ENCODE results near the gene PPP2R5C.

Gene PPP2R5C

DNA sequence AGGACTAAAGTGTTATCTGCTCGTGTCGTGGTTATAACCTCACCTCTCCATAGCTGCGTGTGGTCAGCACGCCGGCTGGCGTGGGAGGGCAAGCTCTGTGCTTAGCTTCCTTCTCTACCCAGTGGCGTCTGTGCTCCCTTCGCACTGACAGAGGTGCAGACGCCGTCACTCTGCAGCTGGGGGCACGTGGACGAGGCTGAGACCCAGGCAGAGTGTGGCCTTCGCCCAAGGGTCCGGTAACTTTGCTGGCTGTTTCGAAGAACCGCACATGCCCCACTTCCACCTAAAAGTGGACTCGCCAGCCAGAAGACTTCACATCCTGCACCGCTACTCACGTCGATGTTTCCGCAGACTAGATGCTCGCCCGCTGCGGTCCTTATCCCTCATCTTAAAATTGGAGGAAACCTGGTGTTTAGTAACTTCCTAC, 166.9 kb downstream of the PPP2R5C start:
- peak overlapping the region; percentile 58 for H3K27ac Mint-ChIP-seq
- CTCF ChIA-PET = interaction anchor here (0.9 kb wide), 1 partner anchor 157 kb away, joined by 3 read pairs; no protein-coding TSS in a partner anchor
- H3K4me1 Mint-ChIP-seq = no peaks in the 10 kb centered on the region
- peaks cover 25% of the 10 kb centered on the region for H3K36me3 Mint-ChIP-seq
- H3K27me3 Mint-ChIP-seq = no peaks in the 10 kb centered on the region
- H3K9me3 Mint-ChIP-seq = no peaks in the 10 kb centered on the region
- no peak overlapping the region for H3K4me3 Mint-ChIP-seq
- DNase-seq = no peak

DNA sequence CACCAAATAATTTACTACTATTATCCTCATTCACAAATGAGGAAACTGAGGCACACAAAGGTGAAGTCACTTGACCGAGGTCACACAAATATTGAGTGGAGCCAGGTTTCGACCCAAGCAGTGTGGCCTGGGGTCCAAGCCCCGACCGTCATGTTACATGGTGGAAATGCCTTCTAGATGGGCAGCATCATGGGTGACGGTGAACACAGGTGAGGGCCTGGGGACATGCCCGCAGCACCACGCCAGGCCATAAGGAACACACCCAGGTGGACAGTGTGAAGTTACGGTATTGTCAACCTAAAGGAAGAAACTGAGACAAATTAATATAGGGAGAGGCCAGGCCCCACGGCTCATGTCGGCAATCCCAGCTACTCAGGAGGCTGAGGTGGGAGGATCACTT, 167.6 kb downstream of the PPP2R5C start:
- CTCF ChIA-PET = no interaction called here
- Mint-ChIP-seq H3K4me3 (no peak overlapping the region), H3K9me3 (no peaks in the 10 kb centered on the region), H3K27me3 (no peaks in the 10 kb centered on the region), H3K27ac (peak overlapping the region; percentile 33), H3K4me1 (no peaks in the 10 kb centered on the region), H3K36me3 (peaks cover 25% of the 10 kb centered on the region)
- no peak for DNase-seq

DNA sequence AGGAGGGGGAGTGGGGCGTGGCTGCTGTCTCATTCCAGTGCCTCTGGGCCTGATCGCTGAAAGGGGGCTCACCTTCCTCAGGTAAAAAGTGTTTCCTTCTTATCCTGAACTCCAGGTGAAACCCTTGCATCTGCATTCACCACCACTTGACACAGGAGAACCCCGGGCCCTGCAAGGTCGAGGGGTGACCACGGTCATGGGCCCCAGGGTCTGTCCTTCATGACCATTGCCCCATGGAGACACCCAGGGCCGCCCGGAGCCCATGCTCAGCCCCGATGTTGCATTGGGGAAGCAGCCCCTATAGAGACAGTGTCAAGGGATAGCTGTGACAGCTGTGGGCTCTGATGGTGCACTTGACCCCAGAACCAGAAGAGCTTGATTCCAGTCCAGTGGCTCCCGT, 168.4 kb downstream of the PPP2R5C start:
- no peaks in the 10 kb centered on the region for H3K9me3 Mint-ChIP-seq
- CTCF ChIA-PET = no interaction called here
- H3K27ac Mint-ChIP-seq = no peak overlapping the region
- H3K27me3 Mint-ChIP-seq = peaks cover 6% of the 10 kb centered on the region
- no peaks in the 10 kb centered on the region for H3K4me1 Mint-ChIP-seq
- H3K4me3 Mint-ChIP-seq = no peak overlapping the region
- DNase-seq = no peak
- peaks cover 20% of the 10 kb centered on the region for H3K36me3 Mint-ChIP-seq

DNA sequence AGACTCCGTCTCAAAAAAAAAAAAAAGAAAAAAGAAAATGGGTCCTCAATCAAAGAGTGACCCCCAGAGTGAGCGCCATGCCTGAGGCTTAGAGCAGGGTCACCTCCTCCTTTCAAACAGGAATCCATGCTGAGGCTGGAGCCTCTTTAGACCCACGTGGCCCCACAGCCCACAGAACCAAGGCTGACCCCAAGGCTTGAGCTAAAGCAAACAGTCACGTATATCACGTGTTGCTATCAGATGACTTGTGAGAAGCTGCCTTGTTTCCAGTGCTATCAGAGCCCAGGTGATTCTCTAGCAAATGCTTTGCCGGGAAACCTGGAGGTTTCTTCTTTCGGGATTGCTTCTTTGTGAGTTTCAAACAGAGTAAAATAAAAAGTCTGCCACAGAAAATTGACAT, 171.2 kb downstream of the PPP2R5C start:
- CTCF ChIA-PET = no interaction called here
- DNase-seq = no peak
- Mint-ChIP-seq H3K27ac (no peak overlapping the region), H3K4me1 (no peaks in the 10 kb centered on the region), H3K4me3 (no peak overlapping the region), H3K9me3 (no peaks in the 10 kb centered on the region), H3K27me3 (peaks cover 11% of the 10 kb centered on the region), H3K36me3 (peaks cover 12% of the 10 kb centered on the region)

DNA sequence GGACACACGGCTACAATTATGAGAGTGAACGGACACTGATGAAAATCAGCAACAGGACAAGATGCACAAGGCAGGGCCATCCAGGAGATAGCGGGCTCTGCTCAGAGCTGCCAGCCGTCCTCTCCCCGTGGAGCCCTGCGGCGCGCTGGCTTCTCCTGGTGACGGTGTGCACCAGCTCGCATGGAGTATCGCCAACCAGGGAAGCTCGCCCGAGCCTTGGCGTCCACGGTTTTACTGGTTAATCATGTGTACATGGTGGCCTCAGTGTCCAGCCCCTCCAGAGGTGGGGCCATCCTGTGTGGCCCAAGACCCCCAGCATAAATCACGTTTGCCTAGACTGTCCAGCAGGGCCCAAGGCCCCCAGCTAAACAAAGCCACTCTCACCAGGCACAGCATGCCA, 171.7 kb downstream of the PPP2R5C start:
- H3K27ac Mint-ChIP-seq = no peak overlapping the region
- CTCF ChIA-PET = interaction anchor here (0.8 kb wide), 1 partner anchor 15 kb away, joined by 3 read pairs; no protein-coding TSS in a partner anchor

DNA sequence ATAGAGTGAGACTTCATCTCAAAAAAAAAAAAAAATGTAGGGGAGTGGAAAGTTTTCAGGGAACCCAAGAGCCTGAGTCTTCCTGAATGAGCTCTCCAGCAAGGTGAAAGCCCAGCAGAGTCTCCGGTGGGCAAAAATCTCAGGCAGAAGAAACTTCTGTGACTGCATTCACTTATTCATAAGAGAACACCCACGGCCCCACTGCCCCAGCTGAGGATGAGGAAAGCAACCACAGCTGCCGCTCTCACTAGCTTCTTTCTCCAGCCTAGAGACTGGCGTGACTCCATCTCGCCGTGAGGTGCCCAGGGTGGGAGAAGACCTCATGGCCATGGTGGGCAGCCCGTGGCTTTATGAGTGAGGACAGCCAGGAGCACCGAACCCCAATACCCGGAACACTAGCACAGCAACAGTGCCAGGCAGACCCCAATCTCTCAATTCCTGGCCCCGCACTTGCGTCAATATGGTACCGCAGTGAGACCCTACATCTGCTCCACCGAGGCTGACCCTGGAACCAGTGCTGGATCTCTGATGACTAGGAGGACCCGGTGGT, 173.2 kb downstream of the PPP2R5C start:
- peaks cover 28% of the 10 kb centered on the region for H3K27me3 Mint-ChIP-seq
- H3K4me1 Mint-ChIP-seq = peaks cover 7% of the 10 kb centered on the region
- no peaks in the 10 kb centered on the region for H3K9me3 Mint-ChIP-seq
- no peak for DNase-seq
- H3K36me3 Mint-ChIP-seq = no peaks in the 10 kb centered on the region
- H3K27ac Mint-ChIP-seq = no peak overlapping the region
- no peak overlapping the region for H3K4me3 Mint-ChIP-seq
- CTCF ChIA-PET = no interaction called here

More for the DNA sequence above, 171.7 kb downstream of the PPP2R5C start:
- H3K27me3 Mint-ChIP-seq = peaks cover 15% of the 10 kb centered on the region
- H3K4me3 Mint-ChIP-seq = no peak overlapping the region
- no peaks in the 10 kb centered on the region for H3K4me1 Mint-ChIP-seq
- H3K36me3 Mint-ChIP-seq = peaks cover 10% of the 10 kb centered on the region
- no peaks in the 10 kb centered on the region for H3K9me3 Mint-ChIP-seq
- DNase-seq = no peak

DNA sequence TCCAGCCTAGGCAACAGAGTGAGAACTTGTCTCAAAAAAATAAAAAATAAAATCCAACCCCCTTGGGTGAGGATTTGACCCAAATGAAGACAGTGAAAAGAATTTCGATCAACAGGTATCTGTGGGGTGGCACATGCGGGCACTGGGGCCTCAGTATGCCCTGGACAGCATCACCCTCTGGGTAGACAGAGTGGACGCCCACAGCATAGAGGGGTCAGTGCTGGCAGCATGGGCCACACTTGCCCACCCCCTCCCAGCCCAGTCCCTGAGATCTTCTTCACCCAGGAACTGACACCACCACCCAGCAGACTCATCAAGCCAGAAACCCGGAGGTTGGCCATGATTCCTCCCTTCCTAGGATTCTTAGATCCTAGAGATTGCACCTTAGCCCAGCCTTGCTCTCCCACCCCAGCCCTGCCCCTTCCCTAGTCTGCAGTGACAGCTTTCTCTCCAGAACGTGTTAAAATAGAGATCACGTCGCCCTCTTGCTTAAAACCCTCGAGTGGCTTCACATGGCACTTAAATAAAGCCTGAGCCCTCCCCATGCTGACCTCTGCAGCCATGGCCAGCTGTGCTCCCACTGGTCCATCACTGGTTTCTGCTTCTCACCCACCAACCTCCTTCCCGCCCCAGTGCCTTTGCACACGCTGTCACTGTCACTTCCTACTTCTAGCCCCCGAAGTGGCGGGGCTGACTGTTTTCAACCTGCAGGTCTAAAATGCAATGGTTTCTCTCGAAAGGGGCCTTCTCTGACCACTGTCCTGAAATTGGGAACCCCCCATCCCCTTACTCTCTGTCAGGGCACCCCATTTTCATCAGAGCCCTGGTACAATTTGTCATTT, 176.6 kb downstream of the PPP2R5C start:
- H3K9me3 Mint-ChIP-seq = no peaks in the 10 kb centered on the region
- no peaks in the 10 kb centered on the region for H3K36me3 Mint-ChIP-seq
- H3K4me1 Mint-ChIP-seq = peaks cover 7% of the 10 kb centered on the region
- no peak for DNase-seq
- H3K4me3 Mint-ChIP-seq = no peak overlapping the region
- H3K27me3 Mint-ChIP-seq = peaks cover 56% of the 10 kb centered on the region
- CTCF ChIA-PET = no interaction called here
- no peak overlapping the region for H3K27ac Mint-ChIP-seq

DNA sequence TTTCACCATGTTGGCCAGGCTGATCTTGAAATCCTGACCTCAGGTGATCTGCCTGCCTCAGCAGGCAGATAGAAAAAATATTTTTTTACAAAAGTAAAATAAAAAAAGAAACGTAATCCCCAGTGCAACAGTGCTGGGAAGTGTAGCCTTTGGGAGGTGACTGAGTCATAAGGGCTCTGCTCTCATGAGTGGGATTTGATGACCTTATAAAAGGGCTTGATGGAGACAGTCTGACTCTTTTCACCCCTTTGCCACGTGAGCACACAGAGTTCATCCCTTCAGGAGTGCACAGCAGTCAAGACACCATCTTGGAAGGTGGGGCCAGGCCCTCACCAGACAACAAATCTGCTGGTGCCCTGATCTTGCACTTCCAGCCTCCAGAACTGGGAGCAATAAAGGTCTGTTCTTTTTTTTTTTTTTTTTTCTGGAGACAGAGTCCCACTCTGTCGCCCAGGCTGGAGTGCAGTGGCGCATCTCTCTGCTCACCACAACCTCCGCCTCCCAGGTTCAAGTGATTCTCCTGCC, 178.2 kb downstream of the PPP2R5C start:
- H3K9me3 Mint-ChIP-seq = no peaks in the 10 kb centered on the region
- DNase-seq = no peak
- H3K4me1 Mint-ChIP-seq = peaks cover 7% of the 10 kb centered on the region
- H3K27ac Mint-ChIP-seq = no peak overlapping the region
- H3K36me3 Mint-ChIP-seq = no peaks in the 10 kb centered on the region
- CTCF ChIA-PET = no interaction called here
- H3K4me3 Mint-ChIP-seq = no peak overlapping the region
- H3K27me3 Mint-ChIP-seq = peaks cover 67% of the 10 kb centered on the region

DNA sequence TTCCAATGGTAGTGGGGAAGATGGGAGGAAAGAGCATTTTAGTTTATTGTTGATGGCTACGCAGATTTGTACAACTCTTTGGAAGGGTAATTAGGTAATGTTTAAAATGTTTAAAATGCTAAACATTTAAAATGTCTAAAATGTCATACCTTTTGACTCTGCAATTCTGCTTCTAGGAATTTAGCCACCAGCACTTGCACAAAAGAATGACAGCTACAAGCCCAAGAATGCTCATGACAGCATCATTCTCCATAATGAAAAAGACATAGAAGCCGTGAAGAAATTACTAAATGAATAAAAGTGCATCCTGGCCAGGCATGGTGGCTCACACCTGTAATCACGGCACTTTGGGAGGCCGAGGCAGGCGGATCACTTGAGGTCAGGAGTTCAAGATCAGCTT, 182.9 kb downstream of the PPP2R5C start:
- peaks cover 68% of the 10 kb centered on the region for H3K27me3 Mint-ChIP-seq
- CTCF ChIA-PET = interaction anchor here (0.6 kb wide), 2 partner anchors 33 to 82 kb away, joined by 3 read pairs; no protein-coding TSS in a partner anchor
- H3K4me1 Mint-ChIP-seq = peaks cover 25% of the 10 kb centered on the region
- no peaks in the 10 kb centered on the region for H3K9me3 Mint-ChIP-seq
- no peak for DNase-seq
- H3K36me3 Mint-ChIP-seq = no peaks in the 10 kb centered on the region
- H3K4me3 Mint-ChIP-seq = no peak overlapping the region
- H3K27ac Mint-ChIP-seq = no peak overlapping the region

DNA sequence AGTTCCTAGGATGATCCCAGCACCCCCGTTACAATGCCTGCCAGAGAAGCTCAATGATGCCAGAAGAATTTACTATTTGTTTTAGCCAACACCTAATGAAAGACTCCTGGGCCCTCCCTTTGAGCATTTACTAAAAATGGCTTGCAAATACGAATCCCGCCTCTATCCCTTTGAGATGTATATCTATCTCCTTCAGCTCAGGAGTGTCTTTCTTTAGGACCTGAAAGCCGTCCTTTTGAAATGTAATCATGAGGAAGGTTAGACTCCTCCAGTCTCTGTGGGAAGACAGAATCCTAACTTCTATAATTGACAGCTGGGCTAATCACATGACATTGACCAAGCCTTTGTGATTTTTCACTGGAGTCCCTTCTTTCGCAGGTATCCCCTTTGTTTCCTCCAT, 183.7 kb downstream of the PPP2R5C start:
- DNase-seq = no peak
- Mint-ChIP-seq H3K4me3 (no peak overlapping the region), H3K4me1 (peaks cover 25% of the 10 kb centered on the region), H3K27ac (no peak overlapping the region), H3K9me3 (no peaks in the 10 kb centered on the region), H3K36me3 (no peaks in the 10 kb centered on the region), H3K27me3 (peaks cover 62% of the 10 kb centered on the region)
- CTCF ChIA-PET = no interaction called here

DNA sequence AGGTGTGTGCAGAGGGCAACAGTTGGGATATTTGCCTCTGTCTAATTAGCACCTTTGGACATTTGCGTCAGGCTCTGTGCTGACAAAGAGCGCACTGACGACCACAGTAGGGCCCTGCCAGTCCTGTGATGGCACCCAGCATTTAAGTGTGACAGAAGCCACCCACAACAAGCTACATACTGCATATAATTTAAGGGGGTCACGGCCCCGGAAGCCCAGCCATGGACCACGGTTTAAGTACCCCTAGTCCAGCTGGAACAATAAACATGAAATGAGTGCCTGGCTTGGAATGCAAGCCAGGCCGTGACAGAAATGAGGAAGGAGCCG, 186.0 kb downstream of the PPP2R5C start:
- no peaks in the 10 kb centered on the region for H3K36me3 Mint-ChIP-seq
- CTCF ChIA-PET = interaction anchor here (0.7 to 2.0 kb wide), 4 partner anchors 14 to 240 kb away, joined by 3 to 6 read pairs (median 4); no protein-coding TSS in a partner anchor
- H3K9me3 Mint-ChIP-seq = no peaks in the 10 kb centered on the region
- H3K27me3 Mint-ChIP-seq = peaks cover 45% of the 10 kb centered on the region
- H3K4me3 Mint-ChIP-seq = peak overlapping the region; percentile 96
- H3K4me1 Mint-ChIP-seq = peaks cover 29% of the 10 kb centered on the region
- no peak for DNase-seq
- peak overlapping the region; percentile 95 for H3K27ac Mint-ChIP-seq

DNA sequence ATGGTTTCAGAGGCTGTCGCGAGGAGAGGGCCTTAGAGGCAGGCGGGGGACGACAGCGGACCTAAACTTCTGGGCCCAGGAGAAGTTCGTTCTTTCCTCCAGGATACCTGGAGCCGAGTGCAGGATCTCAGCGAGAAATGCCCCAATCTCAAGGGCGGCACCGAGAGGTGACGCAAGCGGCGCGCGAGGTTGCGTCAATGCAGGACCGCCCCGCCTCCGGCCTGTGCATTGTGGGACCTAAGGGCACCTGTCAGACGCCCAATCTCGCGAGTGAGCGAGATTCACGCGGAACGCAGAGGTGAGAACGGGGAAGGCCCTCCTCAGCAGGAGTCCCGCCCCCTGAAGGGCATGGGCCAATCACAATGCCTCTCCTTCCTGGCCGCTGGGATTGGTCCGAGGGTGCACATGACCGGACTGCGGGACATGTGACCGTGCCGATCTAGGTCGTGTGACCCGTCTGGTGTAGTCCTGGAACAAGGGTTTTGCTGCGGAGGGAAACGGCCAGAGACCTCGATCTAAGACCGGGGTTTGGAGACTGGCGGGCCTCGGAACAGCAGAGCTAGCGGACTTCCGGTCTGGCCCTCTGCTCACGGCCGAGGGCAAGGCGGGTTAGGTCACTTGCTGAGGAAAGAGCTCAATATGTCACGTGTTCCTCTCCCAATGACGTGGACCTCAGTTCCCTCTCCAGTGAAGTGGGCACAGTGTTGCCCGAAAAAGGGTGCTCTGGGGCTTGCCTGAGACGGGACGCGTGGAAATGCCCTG, 186.6 kb downstream of the PPP2R5C start:
- Mint-ChIP-seq H3K4me1 (peaks cover 29% of the 10 kb centered on the region), H3K36me3 (no peaks in the 10 kb centered on the region), H3K27ac (peak overlapping the region; percentile 95), H3K9me3 (no peaks in the 10 kb centered on the region), H3K4me3 (peak overlapping the region; percentile 96), H3K27me3 (peaks cover 39% of the 10 kb centered on the region)
- DNase-seq = peak; percentile 100
- CTCF ChIA-PET = interaction anchor here (0.7 to 2.0 kb wide), 7 partner anchors 10 to 241 kb away, joined by 3 to 6 read pairs (median 4); no protein-coding TSS in a partner anchor

DNA sequence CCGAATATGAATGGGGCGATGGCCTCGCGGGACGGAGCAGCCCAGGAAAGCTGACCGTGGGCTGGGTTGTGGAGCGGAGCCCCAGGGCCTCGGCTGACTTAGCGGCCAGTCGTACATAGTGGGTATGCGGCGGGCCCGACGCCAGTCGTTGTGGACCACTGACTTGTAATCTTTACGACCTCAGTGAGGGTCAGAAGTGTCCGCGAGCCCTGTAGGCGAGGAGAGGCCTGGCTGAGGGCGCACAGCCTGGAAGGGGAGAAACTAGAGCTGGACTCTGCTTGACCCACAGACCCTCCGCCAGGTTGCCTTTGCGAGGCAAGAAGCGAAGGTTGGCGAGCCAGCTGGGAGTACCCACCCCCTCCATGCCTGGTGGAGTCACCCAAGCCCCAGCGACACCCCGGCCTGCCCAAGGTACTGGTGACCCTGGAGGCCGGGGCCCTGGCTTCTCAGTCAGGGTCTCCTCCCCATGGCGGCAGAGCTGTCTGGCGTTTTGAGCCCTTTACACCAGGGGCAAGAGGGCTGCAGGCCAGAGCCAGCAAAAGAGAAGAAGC, 187.2 kb downstream of the PPP2R5C start:
- H3K9me3 Mint-ChIP-seq = no peaks in the 10 kb centered on the region
- peaks cover 29% of the 10 kb centered on the region for H3K4me1 Mint-ChIP-seq
- H3K36me3 Mint-ChIP-seq = no peaks in the 10 kb centered on the region
- H3K27ac Mint-ChIP-seq = peak overlapping the region; percentile 95
- peak overlapping the region; percentile 96 for H3K4me3 Mint-ChIP-seq
- peaks cover 33% of the 10 kb centered on the region for H3K27me3 Mint-ChIP-seq
- DNase-seq = peak; percentile 39
- CTCF ChIA-PET = interaction anchor here (1.0 to 2.0 kb wide), 6 partner anchors 9 to 241 kb away, joined by 3 to 6 read pairs (median 4); no protein-coding TSS in a partner anchor

DNA sequence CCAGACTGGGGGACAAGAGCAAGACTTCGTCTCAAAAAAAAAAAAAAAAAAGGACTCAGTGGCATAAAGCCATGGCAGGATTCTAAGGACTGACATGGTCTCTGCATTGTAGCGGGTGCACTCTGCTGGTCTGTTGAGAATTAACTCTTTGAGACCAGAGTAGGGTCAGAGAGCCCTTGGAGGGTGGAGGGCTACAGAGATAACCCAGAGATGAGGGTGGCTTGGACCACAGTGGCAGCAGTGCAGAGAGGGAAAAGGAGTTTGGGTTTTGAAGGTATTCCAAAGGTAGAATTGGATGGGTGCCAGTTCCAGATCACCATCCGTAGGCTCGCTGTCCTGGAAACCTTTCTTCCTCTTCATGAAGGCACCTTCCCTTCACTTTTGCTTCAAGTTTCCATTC, 188.6 kb downstream of the PPP2R5C start:
- no peak for DNase-seq
- H3K4me3 Mint-ChIP-seq = peak overlapping the region; percentile 96
- H3K27me3 Mint-ChIP-seq = peaks cover 21% of the 10 kb centered on the region
- CTCF ChIA-PET = interaction anchor here (3.7 kb wide), 1 partner anchor 11 kb away, joined by 14 read pairs; no protein-coding TSS in a partner anchor
- peaks cover 26% of the 10 kb centered on the region for H3K4me1 Mint-ChIP-seq
- H3K9me3 Mint-ChIP-seq = no peaks in the 10 kb centered on the region
- no peak overlapping the region for H3K27ac Mint-ChIP-seq
- no peaks in the 10 kb centered on the region for H3K36me3 Mint-ChIP-seq

All from activated naive CD4-positive, alpha-beta T cell treated with anti-CD3 and anti-CD28 coated beads, Interleukin-2, amount 10 ng/mL, durations not matched to agents 7 days and 5 days (primary cell).